GM21737 (cell line): ENCODE data around the gene ASCL5.
A peak's percentile ranks its signal among the peaks of the same experiment; 100 is the strongest.

Experiments used
- ATAC-seq: cut with Tn5 transposase; IDR thresholded peaks from one replicate; pipeline ENCODE4 v1.9.1; 2021; ENCODE audit warnings: mild to moderate bottlenecking, moderate library complexity; ENCODE audit not compliant: unreplicated experiment

Gene ASCL5

GRCh38 chr1:201137024-201137392, 10.0 kb upstream of the ASCL5 start:
- ATAC-seq = no peak

GRCh38 chr1:201136355-201137023, 9.5 kb upstream of the ASCL5 start:
- no peak for ATAC-seq

GRCh38 chr1:201134405-201134804, 7.4 kb upstream of the ASCL5 start:
- ATAC-seq = no peak

- ATAC-seq = no peak
These were observed 4.4 kb upstream of the ASCL5 start for GRCh38 chr1:201131398-201131797.

- no peak for ATAC-seq
These were observed 2.0 kb upstream of the ASCL5 start for GRCh38 chr1:201128962-201129361.

GRCh38 chr1:201128476-201128875, 1.5 kb upstream of the ASCL5 start:
- no peak for ATAC-seq

GRCh38 chr1:201127755-201128455, 921 bp upstream of the ASCL5 start:
- no peak for ATAC-seq

- ATAC-seq = no peak
These were observed 537 bp downstream of the ASCL5 start for GRCh38 chr1:201126463-201126831.

- no peak for ATAC-seq
These were observed 1.2 kb downstream of the ASCL5 start for GRCh38 chr1:201125800-201126199.

GRCh38 chr1:201125019-201125418, 2.0 kb downstream of the ASCL5 start:
- no peak for ATAC-seq

GRCh38 chr1:201123866-201124265, 3.1 kb downstream of the ASCL5 start:
- no peak for ATAC-seq

GRCh38 chr1:201122321-201122957, 4.5 kb downstream of the ASCL5 start:
- ATAC-seq = no peak

GRCh38 chr1:201119206-201120197, 7.5 kb downstream of the ASCL5 start:
- no peak for ATAC-seq

- no peak for ATAC-seq
These were observed 10.9 kb downstream of the ASCL5 start for GRCh38 chr1:201116091-201116490.

GRCh38 chr1:201115390-201115937, 11.5 kb downstream of the ASCL5 start:
- ATAC-seq = no peak

- peak; percentile 57 for ATAC-seq
These were observed 12.5 kb downstream of the ASCL5 start for GRCh38 chr1:201114245-201115131.

GRCh38 chr1:201113451-201114244, 13.3 kb downstream of the ASCL5 start:
- ATAC-seq = no peak

- ATAC-seq = no peak
These were observed 14.1 kb downstream of the ASCL5 start for GRCh38 chr1:201112926-201113325.

- no peak for ATAC-seq
These were observed 14.7 kb downstream of the ASCL5 start, which contains the start of gene CACNA1S for GRCh38 chr1:201112173-201112731. CACNA1S (minus strand) TSS chr1:201112426; CDS start chr1:201112339, 87 bp downstream.
